Glutamatergic neuron (in vitro differentiated cells): Measurements from ENCODE around the gene NAA60. TPM values are rescaled to one million over a fixed set of nuclear protein-coding genes. Genes with fewer than 3 reads are reported as not detected.

Source experiments
- DNase-seq: peaks from one replicate; pipeline ENCODE4 v3.0.0; 2022
- H3K27ac Mint-ChIP-seq: one replicate; pipeline ENCODE4 v1.8.0; 2020; ENCODE audit warnings: mild to moderate bottlenecking, mixed read lengths, inconsistent platforms; ENCODE audit not compliant: unreplicated experiment
- H3K27me3 Mint-ChIP-seq: one replicate; pipeline ENCODE4 v1.8.0; 2020; ENCODE audit warnings: mild to moderate bottlenecking, moderate library complexity, mixed read lengths, inconsistent platforms; ENCODE audit not compliant: unreplicated experiment
- H3K36me3 Mint-ChIP-seq: one replicate; pipeline ENCODE4 v1.8.0; 2020; ENCODE audit warnings: mild to moderate bottlenecking, mixed read lengths, inconsistent platforms; ENCODE audit not compliant: unreplicated experiment
- H3K4me1 Mint-ChIP-seq: one replicate; pipeline ENCODE4 v1.8.0; 2020; ENCODE audit warnings: mild to moderate bottlenecking, low read depth, mixed read lengths, inconsistent platforms; ENCODE audit not compliant: unreplicated experiment
- H3K4me3 Mint-ChIP-seq: one replicate; pipeline ENCODE4 v1.8.0; 2020; ENCODE audit warnings: mild to moderate bottlenecking, mixed read lengths, inconsistent platforms; ENCODE audit not compliant: unreplicated experiment
- H3K9me3 Mint-ChIP-seq: one replicate; pipeline ENCODE4 v1.8.0; 2020; ENCODE audit warnings: mild to moderate bottlenecking, moderate library complexity, mixed read lengths, inconsistent platforms; ENCODE audit not compliant: unreplicated experiment
- total RNA-seq: library from RNA; stranded (reverse); fragmentation: NEBNext Ultra II Directional; extraction: Animal tissue kit (Norgen Biotek cat#: 25700); gene quantifications from one replicate; pipeline ENCODE4 v1.2.1, GENCODE V29; 2021; ENCODE audit not compliant: unreplicated experiment
- TF ChIP-seq, protein P1 (sequence below): fragments of 200-600 bp; sonication (generic); IDR thresholded peaks from one replicate; pipeline ENCODE4 v1.5.0; 2021; ENCODE audit not compliant: partially characterized antibody, unreplicated experiment

The NAA60 gene
- total RNA-seq, 1 donor from 2014 or later: 69.9 TPM

DNA sequence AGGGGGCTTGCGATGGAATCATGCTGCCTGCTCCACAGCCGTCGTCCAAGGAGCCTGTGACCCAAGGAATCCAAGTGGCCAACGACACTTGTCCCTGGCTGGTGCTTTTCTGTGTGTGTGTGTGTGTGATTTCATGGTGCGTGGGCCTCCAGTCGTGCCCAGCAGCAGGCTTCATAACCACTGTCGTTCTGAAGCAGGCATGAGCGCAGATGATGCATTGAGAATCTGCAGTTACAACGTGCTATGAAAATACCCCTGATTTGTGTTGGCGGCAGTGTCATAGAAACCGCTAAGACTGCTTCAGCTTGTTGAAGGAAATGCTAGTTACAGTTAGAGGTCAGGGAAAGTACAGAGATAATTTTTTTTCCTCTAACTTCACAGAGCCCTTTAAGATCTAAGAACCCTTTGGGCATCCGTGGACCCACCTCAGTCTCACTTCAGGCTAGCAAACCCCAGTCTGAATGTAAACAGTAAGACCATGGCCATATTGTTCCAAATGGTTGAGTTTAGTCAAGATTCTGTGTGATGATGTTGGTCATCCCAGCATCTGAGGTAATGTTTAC is 36.3 kb downstream of the NAA60 start:
- Mint-ChIP-seq H3K27me3 (peaks cover 12% of the 10 kb centered on the region), H3K9me3 (peaks cover 9% of the 10 kb centered on the region), H3K4me3 (no peak overlapping the region), H3K36me3 (no peaks in the 10 kb centered on the region), H3K4me1 (peaks cover 37% of the 10 kb centered on the region), H3K27ac (no peak overlapping the region)
- no peak for DNase-seq
- TF ChIP-seq, protein P1, sequence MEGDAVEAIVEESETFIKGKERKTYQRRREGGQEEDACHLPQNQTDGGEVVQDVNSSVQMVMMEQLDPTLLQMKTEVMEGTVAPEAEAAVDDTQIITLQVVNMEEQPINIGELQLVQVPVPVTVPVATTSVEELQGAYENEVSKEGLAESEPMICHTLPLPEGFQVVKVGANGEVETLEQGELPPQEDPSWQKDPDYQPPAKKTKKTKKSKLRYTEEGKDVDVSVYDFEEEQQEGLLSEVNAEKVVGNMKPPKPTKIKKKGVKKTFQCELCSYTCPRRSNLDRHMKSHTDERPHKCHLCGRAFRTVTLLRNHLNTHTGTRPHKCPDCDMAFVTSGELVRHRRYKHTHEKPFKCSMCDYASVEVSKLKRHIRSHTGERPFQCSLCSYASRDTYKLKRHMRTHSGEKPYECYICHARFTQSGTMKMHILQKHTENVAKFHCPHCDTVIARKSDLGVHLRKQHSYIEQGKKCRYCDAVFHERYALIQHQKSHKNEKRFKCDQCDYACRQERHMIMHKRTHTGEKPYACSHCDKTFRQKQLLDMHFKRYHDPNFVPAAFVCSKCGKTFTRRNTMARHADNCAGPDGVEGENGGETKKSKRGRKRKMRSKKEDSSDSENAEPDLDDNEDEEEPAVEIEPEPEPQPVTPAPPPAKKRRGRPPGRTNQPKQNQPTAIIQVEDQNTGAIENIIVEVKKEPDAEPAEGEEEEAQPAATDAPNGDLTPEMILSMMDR: no peak

DNA sequence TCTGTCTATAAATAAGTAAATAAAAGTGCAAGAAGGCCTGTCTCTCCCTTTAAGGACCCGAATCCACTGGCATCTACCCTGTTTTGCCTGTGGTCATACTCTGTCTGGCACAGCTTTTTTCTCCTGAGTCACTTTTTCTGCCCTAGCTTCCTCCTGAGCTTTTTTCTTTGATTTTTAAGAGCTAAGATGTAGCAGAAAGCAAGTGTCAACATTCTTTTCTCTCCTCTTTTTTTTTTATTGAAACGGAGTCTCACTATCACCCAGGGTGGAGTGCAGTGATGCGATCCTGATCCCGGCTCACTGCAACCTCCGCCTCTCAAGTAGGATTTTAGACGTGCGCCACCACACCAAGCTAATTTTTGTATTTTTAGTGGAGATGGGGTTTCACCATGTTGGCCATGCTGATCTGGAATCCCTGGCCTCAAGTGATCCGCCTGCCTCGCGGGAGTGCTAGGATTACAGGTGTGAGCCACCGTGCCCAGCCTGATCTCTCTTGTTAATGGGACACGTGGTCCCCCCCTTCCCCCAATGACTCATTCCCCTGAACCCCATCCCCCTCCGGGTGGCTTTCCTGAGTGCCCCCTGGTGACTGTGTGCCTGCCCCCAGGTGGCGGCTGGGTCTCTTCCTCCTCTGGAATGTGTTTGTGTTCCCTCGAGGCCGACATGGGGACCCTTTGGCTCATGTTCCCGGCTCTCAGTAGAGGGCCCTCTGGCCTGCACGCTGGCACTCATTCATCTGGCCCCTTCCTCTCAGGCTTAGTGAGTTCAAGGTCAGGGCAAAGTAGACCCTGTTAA is 37.6 kb downstream of the NAA60 start:
- Mint-ChIP-seq H3K4me3 (no peak overlapping the region), H3K27ac (no peak overlapping the region), H3K9me3 (peaks cover 9% of the 10 kb centered on the region), H3K36me3 (no peaks in the 10 kb centered on the region), H3K27me3 (peaks cover 12% of the 10 kb centered on the region), H3K4me1 (peaks cover 38% of the 10 kb centered on the region)
- TF ChIP-seq, protein P1: no peak
- no peak for DNase-seq

DNA sequence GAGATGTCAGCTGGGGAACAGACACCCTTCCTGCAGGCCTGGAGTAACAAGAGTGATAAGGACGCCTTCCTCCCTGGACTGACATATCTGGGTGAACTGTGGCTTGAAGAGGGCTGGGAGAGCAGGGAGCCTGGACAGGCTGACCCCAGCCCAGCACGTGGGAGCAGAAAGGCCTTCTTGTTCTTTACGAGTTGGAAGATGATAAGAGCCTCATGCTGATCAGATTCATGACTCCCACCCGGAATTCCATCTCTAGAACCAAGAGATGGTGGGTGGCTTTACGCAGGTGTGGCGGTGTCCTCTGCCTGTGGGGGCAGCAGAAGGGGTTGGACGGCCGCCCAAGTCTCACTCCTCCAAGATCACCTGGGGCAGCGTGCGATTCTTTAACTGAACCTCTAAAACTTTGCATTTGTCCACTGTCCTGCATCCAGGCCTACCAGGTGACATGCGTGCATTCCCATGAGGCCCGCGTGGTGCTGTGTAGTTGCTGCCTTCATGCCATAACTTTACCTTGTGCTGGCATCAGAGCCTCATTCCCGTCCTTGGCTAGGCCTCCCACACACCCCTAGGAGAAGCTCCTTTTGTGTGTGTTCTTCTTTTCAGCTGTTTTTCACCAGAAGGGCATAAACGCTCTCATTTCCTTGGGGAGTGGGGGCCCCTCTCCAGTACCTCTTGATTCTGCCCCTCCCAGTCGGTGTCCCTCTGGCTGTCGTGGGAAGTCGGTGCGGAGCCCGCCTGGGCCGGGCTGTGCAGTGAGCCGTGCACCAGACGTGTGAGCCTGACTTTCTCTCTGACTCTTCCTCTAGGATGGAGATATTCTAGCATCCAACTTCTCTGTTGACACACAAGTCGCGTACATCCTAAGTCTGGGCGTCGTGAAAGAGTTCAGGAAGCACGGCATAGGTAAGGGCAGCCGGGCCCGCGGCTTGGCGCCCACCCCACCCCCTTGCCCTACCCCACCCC is 38.5 kb downstream of the NAA60 start:
- Mint-ChIP-seq H3K4me3 (no peak overlapping the region), H3K27me3 (peaks cover 14% of the 10 kb centered on the region), H3K27ac (no peak overlapping the region), H3K36me3 (no peaks in the 10 kb centered on the region), H3K9me3 (peaks cover 9% of the 10 kb centered on the region), H3K4me1 (peaks cover 42% of the 10 kb centered on the region)
- TF ChIP-seq, protein P1: no peak
- no peak for DNase-seq

DNA sequence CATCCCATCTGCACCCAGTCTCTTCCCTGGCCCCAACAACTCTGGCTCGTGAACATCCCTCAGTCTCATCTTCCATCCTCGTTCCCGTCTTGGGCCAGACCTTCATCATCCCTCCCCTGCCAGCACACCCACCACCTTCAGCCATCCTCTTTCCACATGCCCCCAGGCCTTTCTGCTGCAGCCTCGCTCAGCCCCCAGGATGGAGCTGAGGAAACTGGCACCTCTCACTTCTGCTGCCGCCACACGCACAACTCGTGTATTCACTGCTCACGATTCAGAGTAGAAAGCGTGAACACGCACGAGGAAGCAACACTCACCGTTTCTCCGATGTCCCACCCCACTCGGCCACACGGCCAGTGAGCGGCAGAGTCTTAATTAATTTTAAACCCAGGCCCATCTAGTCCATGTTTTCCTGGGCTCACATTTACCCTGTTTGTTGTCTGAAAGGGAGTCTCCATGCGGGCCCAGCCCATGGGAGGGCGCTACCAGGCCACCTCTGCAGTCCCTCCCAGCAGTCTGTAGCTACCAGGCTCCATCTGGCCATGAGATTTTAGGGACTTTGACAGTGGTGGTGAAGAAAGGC is 39.3 kb downstream of the NAA60 start:
- H3K36me3 Mint-ChIP-seq: no peaks in the 10 kb centered on the region
- peaks cover 17% of the 10 kb centered on the region for H3K27me3 Mint-ChIP-seq
- DNase-seq: no peak
- H3K9me3 Mint-ChIP-seq: peaks cover 11% of the 10 kb centered on the region
- TF ChIP-seq, protein P1: no peak
- peak overlapping the region; percentile 52 for H3K27ac Mint-ChIP-seq
- H3K4me1 Mint-ChIP-seq: peaks cover 44% of the 10 kb centered on the region
- no peak overlapping the region for H3K4me3 Mint-ChIP-seq
